RPMI7951 (cell line): ENCODE measurements around the gene CDIP1. TPM values are rescaled to one million over a fixed set of nuclear protein-coding genes. Genes with fewer than 3 reads are reported as not detected.
"Not testable (repeated sequence)": the region's sequence is repeated elsewhere in the genome, so short reads cannot be mapped to it uniquely, and the experiment has no call there.

Experiments
- DNase-seq: peaks from one replicate; pipeline ENCODE4 v3.0.0-alpha.2; 2012; ENCODE audit warnings: low read depth
- total RNA-seq: library from RNA; depleted of rRNA; stranded (reverse); fragments of >200 nt; shearing (Covaris generic); gene quantifications from 2 replicates; pipeline ENCODE4 v1.2.3, GENCODE V29; 2014; rRNA removed

CDIP1 gene
- total RNA-seq, result 0.78 and 1.1 TPM in 2 replicates

- DNase-seq, result peak; percentile 84
Measured at GRCh38 chr16:4538350-4539235, at the start of gene CDIP1. CDIP1 (minus strand) TSS chr16:4538773; CDS start chr16:4514130, 24,643 bp downstream.

GRCh38 chr16:4586291-4586690, 47.7 kb upstream of the CDIP1 start:
- no peak for DNase-seq

- no peak for DNase-seq
Measured at GRCh38 chr16:4583906-4584305, 45.3 kb upstream of the CDIP1 start.

- DNase-seq, result no peak
Measured at GRCh38 chr16:4580250-4580649, 41.7 kb upstream of the CDIP1 start.

- no peak for DNase-seq
Measured at GRCh38 chr16:4578961-4579530, 40.5 kb upstream of the CDIP1 start.

- DNase-seq, result no peak
Measured at GRCh38 chr16:4576008-4576407, 37.4 kb upstream of the CDIP1 start.

- DNase-seq, result no peak
Measured at GRCh38 chr16:4574919-4575705, 36.5 kb upstream of the CDIP1 start.

- DNase-seq, result not testable (repeated sequence)
Measured at GRCh38 chr16:4573926-4574325, 35.4 kb upstream of the CDIP1 start.

- DNase-seq, result no peak
Measured at GRCh38 chr16:4572715-4573114, 34.1 kb upstream of the CDIP1 start.

GRCh38 chr16:4570688-4571321, 32.2 kb upstream of the CDIP1 start:
- no peak for DNase-seq

- DNase-seq, result no peak
Measured at GRCh38 chr16:4570086-4570485, 31.5 kb upstream of the CDIP1 start.

GRCh38 chr16:4566144-4566543, 27.6 kb upstream of the CDIP1 start:
- no peak for DNase-seq

- no peak for DNase-seq
Measured at GRCh38 chr16:4564661-4565267, 26.2 kb upstream of the CDIP1 start.

GRCh38 chr16:4561596-4561995, 23.0 kb upstream of the CDIP1 start:
- no peak for DNase-seq

- DNase-seq, result no peak
Measured at GRCh38 chr16:4557973-4558372, 19.4 kb upstream of the CDIP1 start.

GRCh38 chr16:4556580-4556979, 18.0 kb upstream of the CDIP1 start:
- DNase-seq, result no peak

GRCh38 chr16:4556112-4556511, 17.5 kb upstream of the CDIP1 start, which contains the start of gene C16orf96:
C16orf96 (plus strand) TSS chr16:4556340; CDS start chr16:4556490, 150 bp downstream.
- DNase-seq, result peak; percentile 10

- no peak for DNase-seq
Measured at GRCh38 chr16:4552541-4552940, 14.0 kb upstream of the CDIP1 start.

GRCh38 chr16:4550591-4550990, 12.0 kb upstream of the CDIP1 start:
- DNase-seq, result no peak

- DNase-seq, result no peak
Measured at GRCh38 chr16:4548124-4548523, 9.6 kb upstream of the CDIP1 start.

- DNase-seq, result no peak
Measured at GRCh38 chr16:4544473-4544872, 5.9 kb upstream of the CDIP1 start.
